HEK293 (cell line): ENCODE data around the gene DCTN2.

ENCODE experiments used
- ATF2 ChIP-seq: fragments of 450-650 bp; formaldehyde crosslinking; IDR thresholded peaks from 2 replicates; pipeline ENCODE4 v1.5.1; 2016; ENCODE audit warnings: missing biosample characterization, missing genetic modification characterization, low read depth
- CTCF ChIP-seq: fragments of 450-650 bp; formaldehyde crosslinking; IDR thresholded peaks from 2 replicates; pipeline ENCODE4 v1.5.1; 2016; ENCODE audit warnings: missing biosample characterization, missing genetic modification characterization
- KLF10 ChIP-seq: fragments of 450-650 bp; IDR thresholded peaks from 2 replicates; pipeline ENCODE4 v1.5.1; 2018; ENCODE audit warnings: missing biosample characterization, mild to moderate bottlenecking, missing genetic modification characterization
- PATZ1 ChIP-seq: fragments of 450-650 bp; formaldehyde crosslinking; IDR thresholded peaks from 2 replicates; pipeline ENCODE4 v1.5.1; 2016; ENCODE audit warnings: missing biosample characterization, missing genetic modification characterization
- PRDM2 ChIP-seq: fragments of 450-650 bp; formaldehyde crosslinking; IDR thresholded peaks from 2 replicates; pipeline ENCODE4 v1.5.1; 2016; ENCODE audit warnings: missing biosample characterization, missing genetic modification characterization, borderline replicate concordance
- PRDM4 ChIP-seq: fragments of 450-650 bp; formaldehyde crosslinking; IDR thresholded peaks from 2 replicates; pipeline ENCODE4 v1.5.1; 2017; ENCODE audit warnings: missing biosample characterization, missing genetic modification characterization
- RBAK ChIP-seq: fragments of 450-650 bp; formaldehyde crosslinking; IDR thresholded peaks from 2 replicates; pipeline ENCODE4 v1.5.1; 2016; ENCODE audit warnings: missing biosample characterization, missing genetic modification characterization
- SP3 ChIP-seq: fragments of 450-650 bp; formaldehyde crosslinking; IDR thresholded peaks from 2 replicates; pipeline ENCODE4 v1.5.1; 2016; ENCODE audit warnings: missing biosample characterization, missing genetic modification characterization
- SP7 ChIP-seq: fragments of 450-650 bp; formaldehyde crosslinking; IDR thresholded peaks from 2 replicates; pipeline ENCODE4 v1.5.1; 2016; ENCODE audit warnings: missing biosample characterization, missing genetic modification characterization
- ZBTB48 ChIP-seq: fragments of 450-650 bp; formaldehyde crosslinking; IDR thresholded peaks from 2 replicates; pipeline ENCODE4 v1.5.1; 2016; ENCODE audit warnings: missing biosample characterization, missing genetic modification characterization
- ZFP3 ChIP-seq: fragments of 450-650 bp; formaldehyde crosslinking; IDR thresholded peaks from 2 replicates; pipeline ENCODE4 v1.5.1; 2016; ENCODE audit warnings: low read depth, missing biosample characterization, missing genetic modification characterization
- ZFP41 ChIP-seq: fragments of 450-650 bp; formaldehyde crosslinking; IDR thresholded peaks from 2 replicates; pipeline ENCODE4 v1.5.1; 2016; ENCODE audit warnings: missing biosample characterization, missing genetic modification characterization, borderline replicate concordance
- ZNF19 ChIP-seq: fragments of 450-650 bp; formaldehyde crosslinking; IDR thresholded peaks from 2 replicates; pipeline ENCODE4; 2016; ENCODE audit warnings: missing biosample characterization, missing genetic modification characterization, low read depth
- ZNF221 ChIP-seq: fragments of 450-650 bp; formaldehyde crosslinking; IDR thresholded peaks from 2 replicates; pipeline ENCODE4 v1.5.1; 2017; ENCODE audit warnings: missing biosample characterization, missing genetic modification characterization, borderline replicate concordance
- ZNF239 ChIP-seq: fragments of 450-650 bp; formaldehyde crosslinking; IDR thresholded peaks from 2 replicates; pipeline ENCODE4 v1.5.1; 2016; ENCODE audit warnings: missing biosample characterization, missing genetic modification characterization
- ZNF311 ChIP-seq: fragments of 450-650 bp; formaldehyde crosslinking; IDR thresholded peaks from 2 replicates; pipeline ENCODE4 v1.5.1; 2017; ENCODE audit warnings: missing biosample characterization, missing genetic modification characterization, borderline replicate concordance
- ZNF354C ChIP-seq: fragments of 450-650 bp; formaldehyde crosslinking; IDR thresholded peaks from 2 replicates; pipeline ENCODE4 v1.5.1; 2016; ENCODE audit warnings: missing biosample characterization, missing genetic modification characterization, low read depth, borderline replicate concordance
- ZNF398 ChIP-seq: fragments of 450-650 bp; formaldehyde crosslinking; IDR thresholded peaks from 2 replicates; pipeline ENCODE4 v1.5.1; 2017; ENCODE audit warnings: missing biosample characterization, missing genetic modification characterization
- ZNF473 ChIP-seq: fragments of 450-650 bp; formaldehyde crosslinking; IDR thresholded peaks from 2 replicates; pipeline ENCODE4 v1.5.1; 2017; ENCODE audit warnings: missing biosample characterization, missing genetic modification characterization
- ZNF48 ChIP-seq: fragments of 450-650 bp; formaldehyde crosslinking; IDR thresholded peaks from 2 replicates; pipeline ENCODE4 v1.5.1; 2016; ENCODE audit warnings: missing biosample characterization, missing genetic modification characterization
- ZNF658 ChIP-seq: fragments of 450-650 bp; formaldehyde crosslinking; IDR thresholded peaks from 2 replicates; pipeline ENCODE4; 2016; ENCODE audit warnings: missing biosample characterization, missing genetic modification characterization
- ZNF664 ChIP-seq: fragments of 450-650 bp; formaldehyde crosslinking; IDR thresholded peaks from 2 replicates; pipeline ENCODE4 v1.5.1; 2016; ENCODE audit warnings: missing biosample characterization, missing genetic modification characterization
- ZNF707 ChIP-seq: fragments of 450-650 bp; formaldehyde crosslinking; IDR thresholded peaks from 2 replicates; pipeline ENCODE4 v1.5.1; 2016; ENCODE audit warnings: missing biosample characterization, missing genetic modification characterization

DCTN2 gene

GRCh38 chr12:57487597-57488401, 59.2 kb downstream of the DCTN2 start, which contains the start of gene MARS1 (continued):
- TF ChIP-seq PRDM2 (tag by site-specific recombination) (no peak), ZNF664 (tag by site-specific recombination) (no peak), ZFP3 (tag by site-specific recombination) (no peak), KLF10 (tag by site-specific recombination) (peak; percentile 52; the same call in 1 of the 2 replicates), ZNF221 (no peak), ZNF707 (tag by site-specific recombination) (no peak), ATF2 (tag by site-specific recombination) (no peak; the same call in 1 of the 2 replicates), ZNF311 (tag by site-specific recombination) (no peak), ZNF473 (tag by site-specific recombination) (no peak), ZNF354C (tag by site-specific recombination) (0 out of 2 replicates have a peak, but pooled peaks have one; percentile 29), PATZ1 (tag by site-specific recombination) (peak; percentile 40; the same call in 1 of the 2 replicates), SP7 (tag by site-specific recombination) (peak; percentile 61), RBAK (tag by site-specific recombination) (no peak), ZFP41 (tag by site-specific recombination) (no peak), ZNF239 (tag by site-specific recombination) (0 out of 2 replicates have a peak, but pooled peaks have one; percentile 37), SP3 (tag by site-specific recombination) (peak; percentile 82), ZBTB48 (tag by site-specific recombination) (no peak), ZNF19 (no peak), CTCF (peak; percentile 60), PRDM4 (tag by site-specific recombination) (peak; percentile 37), ZNF48 (tag by site-specific recombination) (no peak), ZNF658 (no peak), ZNF398 (tag by site-specific recombination) (no peak)
